Stimulated activated CD4-positive, alpha-beta T cell treated with anti-CD3 and anti-CD28 coated beads, Interleukin-1b, Interleukin-23, amount 100 ng/mL, for 1 hour (primary cell): ENCODE data around the gene RGMA.

Experiments
- DNase-seq, 2 donors: peaks; one replicate each; pipeline ENCODE4 v3.0.0-alpha.2; 2020; ENCODE audit warnings: low read depth in 2 of 2

Gene RGMA, protein sequence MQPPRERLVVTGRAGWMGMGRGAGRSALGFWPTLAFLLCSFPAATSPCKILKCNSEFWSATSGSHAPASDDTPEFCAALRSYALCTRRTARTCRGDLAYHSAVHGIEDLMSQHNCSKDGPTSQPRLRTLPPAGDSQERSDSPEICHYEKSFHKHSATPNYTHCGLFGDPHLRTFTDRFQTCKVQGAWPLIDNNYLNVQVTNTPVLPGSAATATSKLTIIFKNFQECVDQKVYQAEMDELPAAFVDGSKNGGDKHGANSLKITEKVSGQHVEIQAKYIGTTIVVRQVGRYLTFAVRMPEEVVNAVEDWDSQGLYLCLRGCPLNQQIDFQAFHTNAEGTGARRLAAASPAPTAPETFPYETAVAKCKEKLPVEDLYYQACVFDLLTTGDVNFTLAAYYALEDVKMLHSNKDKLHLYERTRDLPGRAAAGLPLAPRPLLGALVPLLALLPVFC

DNA sequence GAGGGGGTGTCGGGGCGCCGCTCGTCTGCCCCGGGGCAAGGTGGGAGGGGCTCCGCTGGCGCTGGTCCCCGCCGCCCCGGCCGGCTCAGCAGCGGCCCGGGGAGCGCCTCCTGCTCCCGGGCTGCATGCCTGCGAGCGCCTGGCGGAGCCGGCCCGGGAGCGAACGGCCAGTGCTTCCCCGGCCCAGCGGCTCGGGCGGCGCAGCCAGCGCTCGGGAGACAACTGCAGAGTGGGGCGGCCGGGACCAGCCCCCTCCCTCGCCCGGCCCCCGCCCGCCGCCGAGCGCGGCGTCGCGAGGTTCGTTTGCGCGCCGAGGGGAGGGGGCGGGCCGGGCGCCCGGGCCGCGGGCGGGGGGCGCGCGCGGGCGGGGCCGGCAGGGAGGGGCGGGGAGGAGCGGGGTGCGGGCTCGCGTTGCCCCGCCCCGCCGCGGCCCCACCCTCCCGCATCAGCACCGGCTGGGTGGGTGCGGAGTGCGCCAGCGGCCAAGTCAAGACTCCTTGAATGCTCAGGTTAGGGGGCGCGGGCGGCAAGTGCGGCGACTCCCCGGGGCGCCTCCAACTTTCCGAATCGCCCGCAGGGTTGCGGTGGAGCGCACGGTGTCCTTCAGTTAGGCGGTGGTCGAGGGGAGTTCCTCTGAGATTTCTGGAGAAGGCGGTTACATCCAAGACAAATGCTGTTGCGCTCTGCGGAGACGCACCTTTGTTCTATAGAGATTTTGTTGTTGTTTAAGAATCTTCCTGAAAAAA, at the start of gene RGMA:
Gene RGMA, minus strand, starts transcription at position 231 of the 746 bp plus-strand sequence. CDS start 279 bp downstream, outside the sequence.
- no peak for DNase-seq

DNA sequence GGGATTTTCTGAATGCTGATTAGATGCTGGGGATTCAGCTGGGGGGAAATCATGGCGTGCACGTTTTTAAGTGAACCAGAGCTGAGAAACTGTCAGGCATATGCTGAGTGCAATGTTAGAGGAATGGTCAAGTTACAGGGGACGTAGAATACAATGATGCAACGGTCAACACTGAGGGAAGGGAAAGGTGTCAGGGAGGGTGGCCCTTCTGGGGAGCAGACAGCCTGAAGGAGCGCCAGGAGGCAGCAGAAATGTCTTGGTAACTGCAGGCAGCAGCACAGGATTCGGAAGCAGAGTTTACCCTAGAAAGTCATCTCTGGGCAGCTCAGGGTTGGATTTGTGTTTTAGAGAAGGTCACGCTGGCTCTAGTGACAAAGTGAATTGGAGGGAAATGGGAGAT, 47.6 kb upstream of the RGMA start:
- DNase-seq = no peak

DNA sequence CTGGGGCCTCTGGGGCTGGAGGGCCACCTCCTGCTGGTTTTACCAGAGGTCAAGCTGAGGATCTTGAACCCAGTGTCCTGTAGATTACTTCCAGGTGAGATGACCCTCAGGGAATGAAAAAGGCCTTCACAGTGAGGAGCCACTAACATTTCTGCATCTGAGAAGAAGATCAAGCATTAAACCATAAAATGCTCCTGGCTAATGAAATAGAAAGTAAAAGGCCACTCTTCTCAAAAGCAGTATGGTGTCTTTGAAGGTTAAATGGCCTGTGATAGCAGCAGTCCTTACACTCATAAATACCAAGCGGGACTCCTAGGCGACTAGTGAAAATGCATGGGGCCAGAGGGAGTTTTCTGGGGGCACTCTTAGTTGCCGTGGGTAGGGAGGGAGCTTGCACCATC, 47.0 kb upstream of the RGMA start:
- no peak for DNase-seq

DNA sequence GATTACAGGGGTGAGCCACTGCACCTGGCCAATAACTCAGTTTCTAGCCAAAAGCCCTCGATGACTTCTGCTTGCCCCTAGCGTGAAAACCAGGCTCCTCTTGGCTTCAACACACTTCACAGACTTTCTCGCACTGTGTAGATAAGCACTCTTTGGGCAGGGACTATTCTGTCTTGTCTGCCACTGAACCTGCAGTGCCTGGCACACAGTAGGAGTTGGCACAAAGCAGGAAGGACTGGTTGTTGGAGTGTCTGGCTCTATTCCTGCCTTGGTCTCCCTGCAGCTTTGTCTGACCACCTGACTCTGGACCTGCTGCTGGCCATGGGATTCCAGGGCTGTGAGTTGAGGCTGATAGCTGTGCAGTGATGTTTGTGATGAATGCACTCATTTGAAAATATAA, 46.4 kb upstream of the RGMA start:
- DNase-seq = no peak

DNA sequence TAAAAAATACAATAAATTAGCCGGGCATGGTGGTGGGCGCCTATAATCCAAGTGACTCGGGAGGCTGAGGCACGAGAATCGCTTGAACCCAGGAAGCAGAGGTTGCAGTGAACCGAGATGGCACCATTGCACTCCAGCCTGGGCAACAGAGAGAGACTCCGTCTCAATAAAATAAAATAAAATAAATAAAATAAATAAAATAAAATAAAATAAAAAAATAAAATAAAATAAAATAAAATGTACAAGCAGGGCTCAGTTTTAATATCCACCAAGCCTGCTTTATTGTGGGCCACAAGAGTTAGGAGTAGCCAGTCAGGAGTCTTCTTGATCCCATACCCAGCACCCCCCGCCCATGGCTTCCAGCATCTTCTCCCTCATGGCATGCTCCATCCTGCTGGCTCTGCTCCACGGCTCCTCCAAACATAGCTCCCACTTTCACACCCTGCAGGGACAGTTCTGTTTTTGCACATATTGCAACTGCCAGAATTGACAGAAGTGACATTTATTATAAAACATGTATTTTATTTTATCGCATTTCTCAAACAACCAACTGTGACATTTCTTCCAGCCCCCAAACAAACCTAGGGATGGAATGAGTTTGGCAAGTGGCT, 42.6 kb upstream of the RGMA start:
- no peak for DNase-seq

DNA sequence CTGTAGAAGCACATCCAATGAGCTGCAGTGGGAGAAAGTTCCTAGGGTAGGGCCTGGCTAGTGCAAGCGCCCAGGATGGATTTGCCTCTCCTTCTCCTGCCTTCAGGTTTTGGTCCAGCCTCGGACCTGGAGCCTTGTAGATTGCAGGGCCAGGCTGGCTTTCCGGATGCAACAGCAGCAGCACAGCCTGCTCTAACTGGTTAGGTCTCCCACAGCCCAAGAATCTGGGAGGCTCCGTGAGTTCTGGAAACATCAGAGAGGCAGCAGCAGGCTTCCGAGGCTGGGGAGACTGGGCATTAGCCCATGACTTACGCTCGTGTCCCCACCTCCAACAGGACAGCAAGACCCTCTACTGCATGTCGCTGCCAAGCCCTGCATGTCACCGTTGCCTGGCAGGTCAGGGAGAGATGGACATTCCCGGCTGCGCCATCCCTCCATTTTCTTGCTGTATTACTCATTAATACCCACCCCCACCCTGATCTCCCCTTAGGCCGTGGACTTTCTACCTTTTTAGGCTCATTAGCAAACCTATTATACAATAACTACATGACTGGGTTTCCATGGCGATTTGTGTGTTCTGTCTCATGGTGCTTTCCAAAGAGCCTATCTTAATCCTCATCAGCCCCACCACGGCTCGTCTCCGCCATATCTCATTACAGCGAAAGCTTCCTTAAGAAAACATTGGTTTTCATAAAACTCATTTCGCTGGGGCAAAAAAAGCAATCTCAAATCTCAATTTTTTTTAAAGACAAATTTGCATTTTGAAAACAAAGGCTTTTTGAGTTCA, 40.9 kb upstream of the RGMA start:
- DNase-seq = no peak

DNA sequence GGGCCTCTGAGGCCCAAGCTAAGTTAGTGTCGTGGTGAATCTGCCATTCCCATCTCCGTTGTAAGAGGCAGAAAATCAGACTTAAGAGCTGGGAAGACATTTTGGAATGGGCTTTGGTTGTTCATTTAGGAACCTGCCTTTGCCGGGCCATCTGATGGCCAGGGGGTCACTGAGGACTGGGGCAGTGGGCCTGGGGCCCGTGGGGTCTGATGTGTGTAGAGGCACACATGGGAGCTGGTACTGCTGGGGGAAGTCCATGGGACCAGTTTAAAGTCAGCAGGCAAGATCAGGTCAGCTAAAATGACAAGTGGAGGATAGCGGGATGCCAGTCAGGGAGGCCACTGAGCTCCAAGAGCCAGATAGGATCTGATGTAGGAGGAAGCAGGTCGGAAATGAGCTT, 38.3 kb upstream of the RGMA start:
- DNase-seq = no peak

DNA sequence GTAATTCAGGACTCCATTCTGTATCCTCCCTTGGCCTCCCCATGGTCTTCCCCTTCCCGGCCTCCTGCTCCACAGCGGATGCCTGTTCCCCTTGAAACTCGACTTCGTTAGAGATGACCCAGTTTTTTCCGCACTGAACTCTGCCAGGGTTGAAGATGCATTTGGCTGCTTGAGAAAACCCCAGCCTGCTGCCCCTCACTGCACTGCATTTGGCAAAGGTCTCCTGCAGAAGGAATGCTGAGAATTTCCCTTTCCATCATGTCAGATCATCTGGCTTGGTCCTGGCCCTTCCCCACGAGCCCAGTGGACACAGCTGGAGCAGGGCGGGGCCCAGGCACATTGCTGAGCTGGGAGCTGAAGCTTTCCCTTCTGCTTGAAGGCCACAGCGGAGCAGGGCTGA, 37.6 kb upstream of the RGMA start:
- DNase-seq = no peak

DNA sequence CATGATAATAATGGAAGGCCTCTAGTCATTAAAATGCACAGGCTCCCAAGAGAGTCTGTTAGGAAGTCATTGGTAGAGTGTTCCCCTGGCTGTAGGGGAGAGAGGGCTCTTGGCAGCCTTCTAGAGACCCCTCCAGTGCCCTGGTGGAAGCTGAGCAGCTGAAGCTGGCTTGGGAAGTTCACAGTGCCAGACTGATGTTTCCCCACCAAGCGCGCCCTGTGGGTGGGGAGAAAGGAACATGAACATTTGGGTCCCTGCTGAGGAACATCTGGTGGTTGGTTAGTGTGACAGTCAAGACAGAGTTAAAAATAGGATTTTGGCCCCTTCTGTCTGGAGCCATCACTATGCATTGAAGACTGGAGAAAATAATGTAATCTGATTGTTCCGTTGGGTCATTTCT, 37.1 kb upstream of the RGMA start:
- DNase-seq = no peak

DNA sequence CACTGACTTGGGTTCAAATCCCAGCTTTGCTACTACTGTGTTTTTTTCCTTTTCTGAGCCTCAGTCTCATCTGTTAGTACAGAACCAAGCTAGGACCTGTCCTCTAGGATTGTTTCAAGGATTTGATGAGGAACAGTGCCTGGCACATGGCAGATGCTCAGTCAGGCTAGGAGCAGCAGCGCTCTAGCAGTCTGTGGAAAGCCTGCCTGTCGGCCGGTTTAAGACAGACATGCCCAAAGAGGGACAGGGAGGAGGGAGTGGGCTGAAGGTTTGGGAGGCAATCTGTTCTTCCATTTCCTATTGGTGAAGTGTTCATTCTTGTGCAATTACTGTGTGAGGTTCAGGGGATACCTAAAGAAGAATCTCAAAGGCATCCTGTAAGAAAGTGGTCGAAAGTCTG, 35.1 kb upstream of the RGMA start:
- no peak for DNase-seq

DNA sequence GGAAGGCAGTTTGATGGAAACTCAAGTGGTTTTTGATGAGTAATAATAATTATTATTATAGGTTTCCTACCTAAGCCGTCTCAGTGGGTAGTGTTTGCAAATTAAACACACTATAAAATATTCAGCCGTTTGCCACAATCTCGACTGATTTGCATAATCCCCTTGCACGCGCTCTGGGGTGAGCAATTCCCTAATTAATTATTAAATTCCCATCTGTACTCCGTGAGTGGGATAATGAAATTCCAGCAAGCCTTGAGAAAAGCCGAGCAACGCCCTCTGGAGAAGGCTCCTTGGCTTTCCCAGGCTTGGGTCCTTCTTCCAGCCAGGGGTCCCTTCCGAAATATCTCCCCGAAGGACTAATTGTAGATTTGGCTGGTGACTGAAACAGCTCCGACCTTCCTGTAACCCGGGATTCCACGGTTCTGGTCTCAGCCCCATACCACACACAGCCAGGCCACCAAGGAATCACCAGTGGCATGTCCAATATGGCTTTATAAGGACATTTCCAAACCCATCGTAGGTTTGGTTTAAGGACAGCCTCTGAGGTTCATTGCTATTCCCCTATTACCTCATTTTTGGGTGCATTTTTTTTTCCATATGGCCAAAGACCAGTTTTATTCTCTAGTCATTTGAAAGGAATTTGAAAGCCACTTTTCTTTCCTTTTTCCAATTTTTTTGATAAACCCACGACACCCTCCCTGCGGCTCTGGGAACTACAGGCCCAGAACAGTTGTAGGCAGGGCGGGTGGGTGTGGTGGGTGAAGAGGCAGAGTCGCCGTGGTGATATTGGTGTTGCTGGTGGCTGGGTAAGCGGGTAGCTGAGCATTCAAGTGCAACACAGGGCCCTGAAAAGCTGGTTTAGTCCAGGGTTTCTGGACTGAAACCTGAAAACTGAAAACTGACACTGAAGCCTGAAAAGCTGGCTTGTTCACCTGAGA, 33.2 kb upstream of the RGMA start:
- DNase-seq = no peak

DNA sequence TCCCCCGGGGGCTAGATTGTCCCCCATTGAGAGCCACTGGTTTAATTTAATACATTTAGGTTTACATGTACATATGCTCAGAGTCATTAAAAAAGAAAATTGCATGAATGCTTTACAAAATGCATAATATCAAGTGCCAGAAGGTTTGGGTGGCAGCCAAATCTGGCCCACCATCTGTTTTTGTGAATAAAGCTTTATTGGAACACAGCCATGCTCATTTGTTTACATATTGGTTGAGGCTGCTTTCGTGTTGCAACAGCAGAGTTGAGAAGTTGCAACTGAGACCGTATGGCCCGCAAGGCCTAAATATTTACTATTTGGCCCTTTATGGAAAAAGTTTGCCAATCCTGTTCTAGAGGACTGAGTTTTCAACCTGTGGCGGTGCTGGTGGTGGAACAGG, 32.1 kb upstream of the RGMA start:
- DNase-seq = no peak

DNA sequence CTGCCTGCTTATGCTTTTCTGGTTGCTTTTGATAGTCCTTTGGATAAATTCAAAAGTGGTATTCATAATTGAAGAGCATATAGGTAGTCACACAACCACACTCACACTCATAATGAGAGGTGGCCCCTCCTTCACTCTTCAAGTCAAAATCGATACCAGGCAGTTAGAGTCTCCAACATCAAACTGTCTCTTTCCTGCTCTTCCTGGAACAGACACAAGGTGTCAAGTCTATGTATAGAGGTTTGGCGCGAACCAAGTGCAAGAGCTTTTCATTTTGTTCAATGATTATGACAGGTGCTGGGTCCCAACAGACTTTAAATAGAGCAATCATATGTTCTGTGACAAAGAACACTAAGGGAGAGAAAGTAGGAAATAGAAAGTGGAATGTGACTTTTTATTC, 29.9 kb upstream of the RGMA start:
- DNase-seq = no peak

DNA sequence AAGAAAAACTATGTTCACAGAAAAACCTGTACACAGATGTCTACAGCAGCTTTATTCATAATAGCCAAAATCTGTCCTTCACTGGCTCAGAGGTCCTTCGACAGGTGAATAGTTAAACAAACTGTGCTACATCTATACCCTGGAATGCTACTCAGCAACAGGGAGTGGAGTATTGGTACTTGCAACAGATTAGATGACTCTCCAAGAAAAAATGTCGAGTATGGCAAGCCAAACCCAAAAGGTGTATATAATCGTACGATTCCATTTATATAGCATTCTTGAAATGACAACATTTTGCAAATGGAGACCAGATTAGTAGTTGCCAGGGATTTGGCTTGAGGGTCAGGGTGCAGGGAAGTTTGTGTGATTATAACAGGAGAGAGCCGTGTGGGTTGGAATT, 22.4 kb upstream of the RGMA start:
- no peak for DNase-seq

DNA sequence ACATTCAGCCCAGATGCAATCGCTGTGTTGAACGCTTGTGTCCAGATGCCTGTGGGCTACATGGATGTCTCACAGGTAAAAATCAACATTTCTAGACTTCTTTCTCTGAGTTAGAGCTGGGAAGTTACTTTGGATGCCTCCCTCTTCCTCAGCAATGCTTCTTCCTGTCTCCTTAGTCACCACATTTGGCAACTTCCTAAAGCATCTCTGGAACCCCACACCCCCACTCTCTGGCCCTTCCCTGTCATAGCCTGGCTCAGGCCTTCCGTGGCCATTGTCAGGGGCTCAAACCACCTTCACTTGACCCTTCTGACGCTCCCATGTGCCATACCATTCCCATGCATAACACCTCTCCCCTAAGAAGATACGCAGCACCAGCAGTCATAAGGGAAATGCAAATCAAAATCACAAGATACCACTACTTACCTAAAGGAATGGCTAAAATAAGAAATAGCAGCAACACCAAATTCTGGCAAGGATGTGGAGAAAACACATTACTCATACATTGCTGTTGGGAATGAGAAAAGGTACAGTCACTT, 21.6 kb upstream of the RGMA start:
- no peak for DNase-seq

DNA sequence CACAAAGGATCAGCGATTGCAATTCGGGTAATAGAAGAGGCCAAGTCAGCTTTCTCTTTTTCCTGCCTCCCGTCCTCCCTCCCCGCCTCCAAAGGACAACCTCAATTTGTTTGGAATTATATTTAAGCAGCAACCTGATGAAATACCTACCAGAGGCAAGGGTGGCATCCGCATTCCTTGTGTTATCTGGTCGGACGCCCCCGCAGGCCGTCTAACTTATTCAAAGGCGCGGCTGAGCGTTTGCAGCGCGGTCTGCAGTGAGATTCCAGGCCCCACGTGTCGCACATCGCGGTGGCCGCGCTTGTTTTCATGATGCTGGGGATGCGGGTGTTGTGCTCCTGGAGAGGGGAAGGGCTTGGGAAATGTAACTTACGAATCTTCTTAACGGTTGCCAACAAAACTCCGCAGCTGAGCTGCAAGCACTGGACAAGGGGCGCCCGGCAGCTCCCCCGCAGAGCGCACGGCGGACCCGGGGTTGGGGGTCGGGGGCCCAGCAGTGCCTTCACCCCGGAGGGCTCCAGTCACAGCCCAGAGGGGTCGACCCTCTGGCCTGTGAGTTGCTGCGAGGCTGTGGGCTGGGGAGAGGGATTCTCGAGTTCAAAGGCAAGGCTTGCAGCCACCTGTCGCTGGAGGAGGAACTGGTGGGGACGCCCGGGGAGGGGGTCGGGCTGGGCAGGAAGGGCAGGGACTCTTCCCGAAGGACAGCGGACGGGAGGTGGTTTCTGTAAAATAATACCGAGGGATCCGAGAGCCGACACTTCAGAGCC, 20.5 kb upstream of the RGMA start:
- no peak for DNase-seq

DNA sequence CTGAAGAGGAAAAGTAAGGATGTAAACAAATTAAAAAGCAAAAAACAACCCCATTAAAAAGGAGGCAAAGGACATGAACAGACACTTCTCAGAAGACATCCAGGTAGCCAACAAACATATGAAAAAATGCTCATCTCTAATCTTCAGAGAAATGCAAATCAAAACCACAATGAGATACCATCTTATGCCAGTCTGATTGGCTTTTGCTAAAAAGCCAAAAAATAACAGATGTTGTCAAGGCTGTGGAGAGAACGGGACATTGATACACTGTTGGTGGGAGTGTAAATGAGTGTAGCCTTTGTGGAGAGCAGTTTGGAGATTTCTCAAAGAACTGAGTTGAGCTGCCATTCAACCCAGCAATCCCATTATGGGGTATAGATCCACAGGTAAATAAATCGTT, 18.6 kb upstream of the RGMA start:
- DNase-seq = no peak

DNA sequence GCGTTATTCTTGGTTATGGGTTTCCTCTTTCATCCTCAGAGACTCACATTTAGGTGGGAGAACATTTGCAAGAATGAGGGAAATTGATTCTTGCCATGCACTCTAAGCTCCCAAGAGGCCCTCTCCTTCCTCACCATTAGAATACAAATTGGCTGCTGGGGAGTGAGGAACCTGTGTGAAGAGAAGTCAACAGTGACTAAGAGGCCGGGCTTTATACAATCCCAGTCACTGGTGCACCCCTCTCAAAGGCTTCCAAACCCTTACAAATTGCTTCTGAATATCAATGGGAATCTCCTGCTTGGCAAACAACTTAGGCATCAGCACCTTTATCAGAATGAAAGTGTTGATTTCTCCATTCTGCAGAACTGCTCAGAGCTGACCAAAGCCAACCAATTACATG, 16.5 kb upstream of the RGMA start:
- DNase-seq = no peak

DNA sequence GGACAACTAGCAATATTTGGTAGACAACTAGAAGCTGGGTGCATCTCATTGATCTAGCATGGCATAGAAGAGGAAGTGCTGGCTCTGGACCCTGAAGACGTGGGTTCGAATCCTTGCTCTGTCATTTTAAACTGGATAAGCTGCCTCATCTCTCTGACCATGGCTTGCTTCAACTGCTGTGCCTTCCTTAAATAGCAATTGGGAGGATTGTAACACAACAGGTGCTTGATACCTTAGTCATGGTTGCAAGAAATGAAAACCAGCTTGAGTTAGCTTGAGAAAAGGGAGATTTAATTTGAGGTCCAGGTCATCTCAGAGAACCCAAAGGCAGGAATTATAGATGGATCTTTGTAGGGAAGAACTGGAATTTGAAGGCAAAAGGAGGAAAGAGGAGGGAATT, 14.8 kb upstream of the RGMA start:
- DNase-seq = no peak

DNA sequence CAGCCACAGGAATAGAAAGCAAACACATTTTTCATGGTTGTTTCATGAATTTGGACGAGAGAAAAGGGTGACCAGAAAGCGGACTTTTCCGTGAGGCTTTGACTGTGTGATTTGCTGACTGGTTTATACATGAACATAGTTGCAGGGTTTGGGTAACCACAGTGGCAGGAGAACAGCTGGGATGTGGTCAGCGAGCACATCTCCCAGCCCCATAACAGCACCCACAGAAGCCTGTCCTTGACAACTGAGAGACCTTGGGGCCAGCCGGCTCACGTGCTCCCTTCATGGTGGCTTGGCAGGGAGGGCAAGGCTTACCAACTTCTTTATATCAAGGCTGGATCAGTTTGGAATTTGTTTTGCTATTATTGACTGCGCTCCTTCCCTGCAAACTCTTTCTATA, 13.2 kb upstream of the RGMA start:
- no peak for DNase-seq
